NCI-H2029 treated with DMSO at 0.1 percent for 48 hours (cell line): ENCODE results near the gene TRAPPC2B.
A peak's percentile ranks its signal among the peaks of the same experiment; 100 is the strongest.

Experiments
- DNase-seq: peaks from one replicate; lab custom pipeline; 2025; lab: John Stamatoyannopoulos, UW

The TRAPPC2B gene

GRCh38 chr19:57362997-57363687, at the start of gene TRAPPC2B, which contains the start of gene ZNF547:
Gene TRAPPC2B (plus strand): TSS chr19:57363551. CDS start chr19:57364834, 1,283 bp downstream.
Gene ZNF547 (plus strand): TSS chr19:57363551. CDS start chr19:57368556, 5,005 bp downstream.
- peak; percentile 96 for DNase-seq

- DNase-seq, result no peak
These were observed 49.2 kb upstream of the TRAPPC2B start for GRCh38 chr19:57314146-57314545.

GRCh38 chr19:57317503-57317902, 45.8 kb upstream of the TRAPPC2B start:
- DNase-seq, result no peak

DNA sequence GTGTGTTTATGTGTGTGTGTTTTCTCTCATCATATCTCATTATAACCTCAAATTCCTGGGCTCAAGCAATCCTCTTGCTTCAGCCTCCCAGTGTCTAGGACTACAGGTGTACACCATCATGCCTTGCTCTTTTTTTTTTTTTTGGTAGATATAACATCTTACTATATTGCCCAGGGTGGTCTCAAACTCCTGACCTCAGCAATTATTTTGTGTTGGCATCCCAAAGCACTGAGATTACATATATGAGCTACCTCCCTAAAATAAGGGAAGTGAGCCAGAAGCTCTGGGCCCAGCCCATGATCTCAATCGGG, 43.5 kb upstream of the TRAPPC2B start:
- DNase-seq, result no peak

DNA sequence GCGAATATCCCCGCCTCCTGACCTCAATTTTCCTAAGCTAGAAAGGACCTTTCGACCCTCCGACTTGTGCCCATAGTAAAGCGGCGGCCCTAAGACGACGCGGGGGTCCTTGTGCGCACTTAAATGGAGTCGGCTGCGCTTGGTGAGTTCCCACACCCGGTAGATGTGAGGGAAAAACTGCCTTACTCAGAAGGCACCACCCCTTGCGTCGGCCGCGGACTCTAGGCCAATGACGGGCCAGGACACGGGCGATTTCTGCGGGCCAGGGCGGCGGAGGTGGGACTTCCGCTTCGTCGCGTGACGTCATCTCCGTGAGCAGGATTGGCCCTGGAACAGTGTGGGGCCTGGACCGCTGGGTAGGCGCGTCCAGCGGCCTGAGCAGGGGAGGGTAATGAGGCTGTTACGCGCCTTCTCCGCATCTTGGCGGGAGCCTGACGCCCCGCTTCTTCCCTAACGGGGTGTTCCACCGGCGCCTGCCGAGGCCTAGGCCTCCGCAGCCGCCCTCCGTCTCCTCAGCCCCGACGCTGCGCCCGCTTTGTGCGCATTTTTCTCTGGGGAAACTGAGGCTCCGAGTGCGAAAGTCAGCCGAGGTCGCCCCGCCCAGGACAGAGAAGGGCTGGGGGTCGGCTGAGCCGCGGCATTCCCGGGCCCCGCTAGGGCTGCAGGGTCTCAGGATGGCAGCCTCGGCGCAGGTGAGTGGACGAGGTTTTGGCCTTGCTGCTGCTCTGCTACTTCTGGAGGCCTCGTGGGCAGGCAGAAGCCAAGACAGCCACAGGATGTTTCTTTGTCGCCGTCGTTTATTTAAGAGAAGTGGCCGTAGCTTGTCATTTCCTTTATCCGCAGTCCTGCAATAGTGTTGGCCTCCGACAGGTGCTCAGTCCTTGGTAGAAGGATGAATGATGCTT, 42.9 kb upstream of the TRAPPC2B start, which contains the start of gene ZNF543:
Gene ZNF543, plus strand, starts transcription at position 293 of the 905 bp plus-strand sequence. Its CDS starts 382 bp downstream, at position 675.
- DNase-seq, result peak; percentile 76

DNA sequence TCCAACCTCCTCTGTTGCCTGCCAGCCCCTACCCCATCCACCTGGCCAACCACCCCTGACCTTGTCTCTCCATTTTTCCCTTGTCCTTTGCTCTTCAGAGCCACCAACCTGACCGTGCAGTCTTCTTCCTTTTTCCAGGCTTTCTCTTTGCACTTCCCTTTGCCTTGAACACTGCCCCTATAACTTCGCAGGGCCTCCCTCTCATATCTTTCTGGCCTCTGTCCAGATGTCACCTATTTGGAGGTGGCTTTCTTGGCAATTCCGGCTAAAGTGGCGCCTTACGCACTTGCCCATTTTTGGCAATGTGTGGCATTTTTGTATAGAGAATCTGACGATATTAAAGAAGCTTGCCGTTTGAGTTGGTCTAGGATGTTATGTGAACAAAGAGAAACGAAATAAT, 42.2 kb upstream of the TRAPPC2B start:
- DNase-seq, result no peak

DNA sequence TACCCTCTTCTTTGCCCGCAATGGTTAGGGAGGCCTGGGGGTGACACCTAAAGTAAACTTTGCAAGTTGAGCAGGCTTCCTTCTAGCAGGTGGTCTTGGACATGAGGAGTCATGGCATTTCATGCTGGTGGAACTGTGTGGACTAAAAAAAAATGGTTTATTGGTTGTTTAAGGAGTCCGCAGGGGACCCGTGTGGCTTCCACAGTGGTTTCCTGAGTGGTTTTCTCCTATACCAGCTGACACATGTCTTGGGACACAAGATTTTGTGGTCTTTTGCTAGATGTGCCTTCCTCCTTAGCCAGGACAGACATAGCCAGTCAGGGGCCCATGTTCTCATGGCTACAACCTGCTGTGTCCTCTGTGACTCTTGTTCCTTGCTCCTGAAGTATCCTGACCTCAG, 41.6 kb upstream of the TRAPPC2B start:
- DNase-seq, result no peak

- DNase-seq, result no peak
These were observed 38.4 kb upstream of the TRAPPC2B start for GRCh38 chr19:57324992-57325391.

DNA sequence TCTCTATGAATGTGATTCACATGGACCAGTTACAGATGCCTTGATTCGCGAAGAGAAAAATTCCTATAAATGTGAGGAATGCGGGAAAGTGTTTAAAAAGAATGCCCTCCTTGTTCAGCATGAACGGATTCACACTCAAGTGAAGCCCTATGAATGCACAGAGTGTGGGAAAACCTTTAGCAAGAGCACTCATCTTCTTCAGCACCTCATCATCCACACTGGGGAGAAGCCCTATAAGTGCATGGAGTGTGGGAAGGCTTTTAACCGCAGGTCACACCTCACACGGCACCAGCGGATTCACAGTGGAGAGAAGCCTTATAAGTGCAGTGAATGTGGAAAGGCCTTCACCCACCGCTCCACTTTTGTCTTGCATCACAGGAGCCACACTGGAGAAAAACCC, 35.4 kb upstream of the TRAPPC2B start:
- DNase-seq, result no peak

DNA sequence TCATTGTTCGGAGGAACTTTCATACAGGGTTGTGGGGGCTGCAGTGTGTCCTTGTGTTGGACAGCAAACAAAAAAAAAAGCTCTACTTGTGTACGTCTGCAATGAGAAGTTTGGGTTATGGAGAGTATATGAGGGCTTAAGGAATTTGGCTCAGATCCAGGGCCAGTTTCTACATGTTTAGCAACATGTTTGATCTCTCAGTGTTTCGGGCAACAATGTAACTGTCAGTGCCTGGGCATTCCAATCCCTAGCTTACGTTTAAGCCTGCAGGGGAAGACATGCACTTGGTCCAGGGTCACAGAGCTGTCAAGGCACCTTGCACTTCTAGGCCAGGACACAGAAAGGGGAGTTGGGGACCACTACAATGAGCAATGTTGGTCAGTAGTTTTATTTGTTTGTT, 29.2 kb upstream of the TRAPPC2B start:
- DNase-seq, result no peak

- DNase-seq, result no peak
These were observed 24.5 kb upstream of the TRAPPC2B start for GRCh38 chr19:57338877-57339276.

DNA sequence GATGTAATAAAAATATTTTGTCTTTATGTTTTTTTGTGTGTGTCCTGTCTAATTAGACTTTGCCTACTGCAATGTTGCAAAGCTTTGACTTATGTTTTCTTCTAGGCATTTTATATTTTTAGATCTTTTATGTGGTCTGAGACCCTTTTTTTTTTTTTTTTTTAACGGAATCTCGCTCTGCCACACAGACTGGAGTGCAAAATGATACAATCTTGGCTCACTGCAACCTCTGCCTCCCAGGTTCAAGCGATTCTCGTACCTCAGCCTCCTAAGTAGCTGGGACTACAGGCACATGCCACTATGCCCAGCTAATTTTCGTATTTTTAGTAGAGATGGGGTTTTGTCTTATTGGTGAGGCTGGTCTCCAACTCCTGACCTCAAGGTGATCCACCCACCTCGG, 20.8 kb upstream of the TRAPPC2B start:
- no peak for DNase-seq

GRCh38 chr19:57348136-57348535, 15.2 kb upstream of the TRAPPC2B start:
- no peak for DNase-seq

- DNase-seq, result peak; percentile 78
These were observed 12.2 kb upstream of the TRAPPC2B start, which contains the start of gene ZNF304 for GRCh38 chr19:57350877-57351805. Gene ZNF304 (plus strand): TSS chr19:57351271. CDS start chr19:57351665, 394 bp downstream.

GRCh38 chr19:57351867-57352266, 11.5 kb upstream of the TRAPPC2B start:
- DNase-seq, result no peak

DNA sequence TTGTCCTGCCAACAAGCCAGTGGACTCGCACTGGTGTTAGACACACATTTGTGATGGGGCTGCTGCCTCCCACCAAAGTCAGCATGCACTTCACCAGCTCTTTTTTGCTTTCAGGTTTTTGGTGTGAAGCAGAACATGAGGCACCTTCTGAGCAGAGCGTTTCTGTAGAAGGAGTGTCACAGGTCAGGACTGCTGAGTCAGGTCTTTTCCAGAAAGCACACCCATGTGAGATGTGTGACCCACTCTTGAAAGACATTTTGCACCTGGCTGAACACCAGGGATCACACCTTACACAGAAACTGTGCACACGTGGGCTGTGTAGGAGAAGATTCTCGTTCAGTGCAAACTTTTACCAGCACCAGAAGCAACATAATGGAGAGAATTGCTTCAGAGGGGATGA, 7.4 kb upstream of the TRAPPC2B start:
- no peak for DNase-seq

DNA sequence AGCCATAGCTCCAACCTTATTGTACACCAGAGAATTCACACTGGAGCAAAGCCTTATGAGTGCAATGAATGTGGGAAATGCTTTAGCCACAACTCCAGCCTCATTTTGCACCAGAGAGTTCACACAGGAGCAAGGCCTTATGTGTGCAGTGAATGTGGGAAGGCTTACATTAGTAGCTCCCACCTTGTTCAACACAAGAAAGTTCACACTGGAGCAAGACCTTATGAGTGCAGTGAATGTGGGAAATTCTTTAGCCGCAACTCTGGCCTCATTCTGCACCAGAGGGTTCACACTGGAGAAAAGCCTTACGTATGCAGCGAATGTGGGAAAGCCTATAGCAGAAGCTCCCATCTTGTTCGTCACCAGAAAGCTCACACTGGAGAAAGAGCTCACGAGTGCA, 5.9 kb upstream of the TRAPPC2B start:
- DNase-seq, result no peak

- DNase-seq, result no peak
These were observed 4.1 kb upstream of the TRAPPC2B start for GRCh38 chr19:57359300-57359699.

DNA sequence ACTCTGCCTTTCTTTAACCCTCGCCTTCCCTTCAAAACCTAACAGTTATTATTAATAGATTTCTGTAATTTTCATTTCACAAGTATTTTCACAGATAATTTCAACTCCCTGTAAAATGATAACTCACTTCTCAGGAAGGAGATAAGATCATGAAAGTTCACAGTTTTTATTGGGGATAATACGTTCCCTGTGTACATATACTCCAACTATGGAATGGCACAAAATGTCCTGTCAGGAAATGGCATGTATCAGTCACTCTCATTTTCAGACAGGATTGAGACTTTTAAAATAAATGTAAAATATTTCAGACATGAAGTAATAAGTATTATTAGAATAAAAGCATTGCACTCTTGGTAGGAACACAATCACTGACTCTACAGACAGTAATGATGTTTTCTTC, 932 bp upstream of the TRAPPC2B start:
- DNase-seq, result no peak

DNA sequence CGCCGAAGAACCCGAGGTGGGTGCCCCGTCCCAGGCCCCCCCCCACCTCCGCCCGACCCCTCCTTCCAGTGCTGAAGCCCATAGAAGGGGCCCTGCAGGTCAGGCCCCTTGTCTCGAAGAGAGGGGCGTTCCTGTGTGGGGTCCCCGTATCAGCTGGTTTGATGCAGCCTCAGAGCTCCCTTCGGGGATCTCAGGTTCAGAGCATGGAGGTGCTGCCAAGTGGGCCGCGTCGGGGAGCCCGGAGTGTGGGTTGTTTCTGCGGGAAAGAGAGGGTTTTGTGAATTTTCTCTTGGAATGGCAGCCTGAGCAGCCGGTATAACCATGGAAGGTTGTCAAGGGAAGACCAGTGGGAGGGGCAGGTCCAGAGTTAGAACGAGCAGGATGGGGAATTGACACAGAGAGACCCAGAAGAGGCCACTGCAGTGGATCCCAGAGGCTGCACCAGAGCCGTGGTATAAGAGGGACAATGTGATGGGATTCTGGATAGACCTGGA, 384 bp downstream of the TRAPPC2B start:
- DNase-seq, result no peak

- no peak for DNase-seq
These were observed 3.4 kb downstream of the TRAPPC2B start for GRCh38 chr19:57366776-57367175.

GRCh38 chr19:57374179-57374578, 10.8 kb downstream of the TRAPPC2B start:
- DNase-seq, result no peak
